Fibroblast of upper back skin (primary cell): ENCODE results near the gene CDK2AP2.

ENCODE experiments used
- DNase-seq: peaks from one replicate; pipeline ENCODE4 v3.0.0-alpha.2; 2013

CDK2AP2 gene

DNA sequence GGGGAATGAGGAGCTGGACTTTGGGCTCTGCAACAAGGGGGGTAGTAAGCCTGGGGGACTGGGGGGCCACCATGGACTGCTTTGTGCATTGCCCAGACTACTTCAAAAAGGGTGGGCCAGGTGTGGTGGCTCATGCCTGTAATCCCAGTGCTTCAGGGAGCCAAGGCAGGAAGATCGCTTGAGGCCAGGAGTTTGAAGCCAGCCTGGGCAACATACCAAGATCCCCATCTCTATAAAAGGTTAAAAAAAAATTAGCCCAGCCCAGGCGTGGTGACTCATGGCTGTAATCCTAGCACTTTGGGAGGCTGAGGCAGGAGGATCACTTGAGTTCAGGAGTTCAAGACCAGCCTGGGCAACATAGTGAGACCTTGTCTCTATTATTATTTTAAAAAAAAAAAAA is 42.4 kb downstream of the CDK2AP2 start:
- DNase-seq = peak; percentile 24

DNA sequence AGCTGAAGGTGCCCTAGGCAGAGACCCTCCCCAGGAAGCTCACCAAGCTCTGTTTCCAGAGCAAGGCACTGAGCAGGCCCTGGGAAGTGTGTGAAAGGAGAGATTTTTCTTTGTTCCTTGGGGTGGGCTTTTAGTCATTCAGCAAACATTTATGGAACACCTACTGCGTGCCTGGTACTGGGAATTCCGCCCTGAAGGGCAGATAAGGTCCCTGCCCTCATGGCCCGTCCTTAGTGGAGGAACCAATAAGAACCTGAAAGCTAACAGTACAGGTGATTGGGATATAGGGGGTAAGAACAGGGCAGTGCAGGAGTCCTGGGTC is 42.8 kb downstream of the CDK2AP2 start:
- DNase-seq = no peak

DNA sequence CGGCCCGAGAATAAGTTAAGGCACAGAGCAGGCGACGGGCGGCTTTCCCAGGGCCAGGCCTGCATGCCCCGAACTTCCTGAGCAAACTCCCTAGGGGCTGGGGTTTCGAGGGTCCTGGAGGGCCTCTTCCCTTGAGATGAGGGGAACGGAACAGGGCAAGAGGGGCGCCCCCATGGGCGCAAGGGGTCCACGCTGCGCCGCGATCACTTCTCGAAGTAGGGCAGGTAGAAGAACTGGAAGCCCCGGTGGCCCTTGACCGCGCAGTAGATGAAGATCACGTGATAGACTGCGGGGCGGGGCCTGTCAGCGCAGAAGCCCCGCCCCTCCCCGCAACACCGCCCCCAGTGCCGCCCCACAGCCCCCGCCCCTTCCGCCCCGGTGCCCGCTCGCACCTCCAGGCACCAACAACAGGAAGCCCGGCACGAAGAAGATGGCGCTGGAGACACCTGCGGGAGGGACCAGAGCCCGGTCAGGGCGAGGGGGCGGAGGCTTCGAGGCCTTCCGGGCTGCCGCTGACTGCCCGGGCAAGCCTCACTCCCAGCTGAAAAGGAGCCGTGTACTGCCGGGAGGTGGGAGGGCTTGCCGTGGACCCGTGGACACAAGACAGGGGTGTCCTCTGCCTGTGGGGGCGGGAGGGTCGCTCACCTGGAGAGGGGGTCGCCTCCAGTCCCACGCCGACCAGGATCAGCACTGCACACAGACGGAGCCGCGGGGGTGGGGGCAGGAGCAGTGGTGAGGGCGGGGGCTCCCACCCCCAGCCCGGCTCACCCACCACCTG is 43.4 kb downstream of the CDK2AP2 start:
- DNase-seq = peak; percentile 62

DNA sequence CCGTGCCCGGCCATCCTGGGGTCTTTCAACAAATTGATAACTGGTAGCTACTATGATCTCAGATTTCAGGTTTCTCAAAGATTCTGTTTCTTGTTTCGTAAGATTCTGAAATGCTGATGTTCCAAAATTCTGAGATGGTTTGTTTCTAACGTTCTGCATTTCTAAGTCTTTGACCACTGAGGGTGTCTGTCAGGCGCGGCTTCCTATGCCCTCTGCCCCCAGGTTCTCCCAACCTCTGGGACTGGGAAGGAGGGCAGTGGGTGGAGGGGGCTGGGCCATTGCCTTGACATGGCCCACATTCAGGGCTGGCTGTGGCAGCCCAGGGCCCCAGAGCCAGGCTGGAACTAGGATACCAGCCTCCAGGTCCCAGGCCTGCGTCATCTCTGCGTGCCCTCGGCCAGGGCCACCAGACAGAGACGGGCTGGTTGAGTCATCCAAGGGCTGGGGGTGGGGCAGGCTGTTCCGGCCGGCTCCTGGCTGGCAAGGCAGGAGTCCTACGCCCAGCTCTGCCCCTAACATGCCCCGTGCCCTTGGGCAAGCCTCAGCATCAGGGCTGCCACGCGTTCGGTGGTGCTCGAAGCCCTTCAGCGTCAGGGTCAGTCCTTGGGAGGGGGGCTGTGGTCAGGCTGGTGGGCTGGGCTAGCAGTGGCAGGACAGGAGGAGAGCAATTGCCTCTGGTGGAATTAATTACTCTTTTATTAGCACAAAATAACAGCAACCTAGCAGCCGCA is 44.1 kb downstream of the CDK2AP2 start:
- no peak for DNase-seq

DNA sequence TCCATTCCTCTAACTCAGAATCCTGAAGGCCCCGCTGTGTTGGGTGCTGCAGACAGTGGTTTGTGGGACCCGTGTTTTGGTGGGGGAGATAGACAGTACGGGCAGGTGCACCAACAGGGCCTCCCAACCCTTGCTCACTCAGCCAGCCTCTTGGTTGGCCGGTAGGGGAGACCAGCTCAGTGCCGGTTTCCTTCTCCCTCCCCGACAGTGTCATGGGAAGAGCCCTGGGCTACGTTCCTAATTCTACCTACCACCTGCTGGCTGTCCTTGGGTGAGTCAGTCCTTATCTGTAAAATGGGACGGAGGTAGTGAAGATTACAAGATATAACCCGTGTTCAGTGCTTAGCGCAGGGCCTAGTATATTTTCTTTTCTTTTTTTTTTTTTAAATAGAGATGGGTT is 44.8 kb downstream of the CDK2AP2 start:
- no peak for DNase-seq

DNA sequence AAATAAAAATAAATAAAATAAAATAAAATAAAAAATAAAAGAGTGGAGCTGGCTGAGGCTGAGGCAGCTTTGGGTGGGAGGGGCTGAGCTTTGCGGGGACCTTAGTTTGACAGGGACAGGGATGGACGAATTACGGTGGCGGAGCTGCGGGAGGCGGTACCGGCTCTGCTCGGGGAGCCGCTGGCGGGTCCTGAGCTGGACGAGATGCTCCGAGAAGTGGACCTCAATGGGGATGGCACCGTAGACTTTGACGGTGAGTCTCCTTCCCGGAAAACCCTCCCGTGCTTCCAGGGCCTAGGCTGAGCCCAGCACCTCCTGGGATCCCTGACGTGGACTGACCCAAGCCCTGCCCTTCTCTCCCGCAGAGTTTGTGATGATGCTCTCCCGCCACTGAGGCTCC is 49.7 kb downstream of the CDK2AP2 start:
- DNase-seq = no peak

DNA sequence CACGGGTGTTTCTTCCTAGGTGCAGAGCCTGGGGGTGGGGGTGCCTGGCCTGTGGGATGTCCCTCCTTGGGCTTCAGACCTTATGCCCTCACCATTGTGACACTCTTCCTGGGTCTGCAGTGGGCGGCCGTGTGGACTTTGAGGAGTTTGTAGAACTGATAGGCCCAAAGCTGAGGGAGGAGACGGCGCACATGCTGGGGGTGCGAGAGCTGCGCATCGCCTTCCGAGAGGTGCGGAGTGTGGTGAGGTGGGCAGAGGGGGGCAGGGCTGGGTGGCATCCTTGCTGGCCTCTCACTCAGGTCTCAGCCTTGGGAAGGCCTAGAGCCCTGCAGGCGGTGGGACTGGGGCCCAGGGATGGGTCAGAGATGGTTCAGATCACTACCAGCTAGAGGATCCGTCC is 50.5 kb downstream of the CDK2AP2 start:
- no peak for DNase-seq
